Measurements from ENCODE around the gene ABHD14A. TPM values are rescaled to one million over a fixed set of nuclear protein-coding genes. Genes with fewer than 3 reads are reported as not detected.
"Not testable (repeated sequence)": the region's sequence is repeated elsewhere in the genome, so short reads cannot be mapped to it uniquely, and the experiment has no call there.

ABHD14A gene
- 10 to 100 TPM in 4 of 6 experiments, 1 to 10 TPM in 2; 8.3 to 22.2 (median 15.1) TPM for total RNA-seq
- long read RNA-seq, transcript ABHD14A-201 (5 exons, 1,062 nt): major isoform, 5 of 12 reads
- long read RNA-seq, partial matches to known transcripts: 3 of 12 reads
- long read RNA-seq, other reads (novel, unspliced or antisense): 4 of 12 reads

DNA sequence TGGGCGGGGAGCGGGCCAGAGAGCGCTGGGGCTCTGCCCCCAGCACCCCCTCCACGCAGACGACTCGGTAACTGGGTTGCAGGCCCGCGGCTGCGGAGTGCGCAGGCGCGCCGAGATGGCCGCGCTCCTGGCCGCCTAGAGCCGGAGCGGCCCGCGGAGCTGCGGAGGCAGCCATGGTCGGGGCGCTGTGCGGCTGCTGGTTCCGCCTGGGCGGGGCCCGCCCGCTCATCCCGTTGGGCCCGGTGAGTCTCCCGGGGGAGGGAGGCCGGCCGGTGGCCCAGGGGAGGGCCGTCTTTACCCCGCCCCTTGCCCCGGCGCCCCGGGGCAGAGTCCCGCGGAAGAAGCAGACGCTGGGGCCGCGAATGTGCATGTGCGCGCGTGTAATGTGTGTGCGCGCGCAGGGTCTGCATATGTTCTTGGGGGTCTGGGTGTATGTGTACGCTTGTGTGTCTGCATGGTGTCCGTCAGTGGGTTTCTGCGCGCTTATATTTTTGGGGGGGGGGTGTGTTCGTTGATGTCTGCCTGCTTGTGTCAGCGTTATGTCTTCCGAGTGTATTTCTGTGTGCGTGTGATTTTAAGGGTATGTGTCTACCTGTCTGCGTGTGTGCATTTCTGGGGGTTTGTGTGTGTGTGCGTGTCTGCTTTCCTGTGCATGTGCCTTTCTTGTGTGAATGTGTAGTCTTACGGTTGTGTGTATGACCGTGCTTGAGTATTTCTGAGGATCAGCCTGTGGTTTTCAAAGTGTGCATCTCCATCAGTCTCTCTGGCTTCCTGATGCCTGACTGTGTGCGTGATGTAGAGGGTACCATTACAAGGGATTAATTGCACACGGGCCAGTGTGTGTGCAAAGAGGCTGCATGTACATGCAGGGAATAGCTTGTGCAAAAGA, at the start of gene ABHD14A:
Gene ABHD14A (plus strand): TSS at position 102 of the 889 bp plus-strand sequence. CDS start 72 bp downstream, at position 174.
- TF ChIP-seq CTCF (IDR thresholded peaks at IDR 0.05): peak in 1 of 4 donors; percentile 7
- TF ChIP-seq POLR2A (IDR thresholded peaks at IDR 0.05): peak; percentile 89
- peak; percentile 89 to 94 (median 93) for DNase-seq
- WGBS (ENCODE audit: insufficient coverage, low coverage, low lambda C conversion rate, missing lambda C conversion rate): 1% methylated on average over 13 of the region's 63 CpGs
- intact Hi-C loops (cut with DNase I): no loop called here
- Histone ChIP-seq H3K27me3 (no peaks in the 10 kb centered on the region), H3K27ac (peak within 1 kb of the TSS; percentile 86 to 98 (median 92)), H3K4me3 (peak within 1 kb of the TSS; percentile 70 to 84 (median 74)), H3K9me3 (no peaks in the 10 kb centered on the region), H3K36me3 (no peaks in the 10 kb centered on the region), H3K4me1 (peaks cover 0 to 36% (median 12%) of the 10 kb centered on the region in 4 donors)
- ATAC-seq: peak; percentile 63 to 87 (median 76)

- Histone ChIP-seq H3K4me3 (no peak overlapping the region), H3K36me3 (no peaks in the 10 kb centered on the region), H3K9me3 (no peaks in the 10 kb centered on the region), H3K27ac (no peak overlapping the region), H3K4me1 (no peaks in the 10 kb centered on the region), H3K27me3 (no peaks in the 10 kb centered on the region)
- TF ChIP-seq POLR2A (IDR thresholded peaks at IDR 0.05): no peak
- TF ChIP-seq CTCF (IDR thresholded peaks at IDR 0.05): no peak
- 72% methylated on average over 5 of the region's 5 CpGs for WGBS (ENCODE audit: insufficient coverage, low coverage, low lambda C conversion rate, missing lambda C conversion rate)
- intact Hi-C loops (cut with DNase I): no loop called here
- DNase-seq: no peak
- no peak for ATAC-seq
Measured at GRCh38 chr3:51927061-51927977, 47.5 kb upstream of the ABHD14A start.

GRCh38 chr3:51928438-51928837, 46.4 kb upstream of the ABHD14A start:
- H3K4me1 ChIP-seq: no peaks in the 10 kb centered on the region
- no peak overlapping the region for H3K4me3 ChIP-seq
- intact Hi-C loops (cut with DNase I): no loop called here
- WGBS (ENCODE audit: insufficient coverage, low coverage, low lambda C conversion rate, missing lambda C conversion rate): 92% methylated on average over 3 of the region's 7 CpGs
- H3K27me3 ChIP-seq: no peaks in the 10 kb centered on the region
- H3K27ac ChIP-seq: no peak overlapping the region
- DNase-seq (no peak), ATAC-seq (peak in 1 of 4 donors; percentile 34)
- H3K36me3 ChIP-seq: peaks cover 0 to 5% (median 0%) of the 10 kb centered on the region in 4 donors
- no peaks in the 10 kb centered on the region for H3K9me3 ChIP-seq
- TF ChIP-seq POLR2A (IDR thresholded peaks at IDR 0.05) (no peak), CTCF (IDR thresholded peaks at IDR 0.05) (no peak)

GRCh38 chr3:51928981-51929380, 45.9 kb upstream of the ABHD14A start:
- H3K9me3 ChIP-seq; ATAC-seq; intact Hi-C loops (cut with DNase I); H3K4me3 ChIP-seq; DNase-seq; H3K4me1 ChIP-seq; H3K27ac ChIP-seq; H3K27me3 ChIP-seq: not testable (repeated sequence)
- WGBS (ENCODE audit: insufficient coverage, low coverage, low lambda C conversion rate, missing lambda C conversion rate): 100% methylated on average over 1 of the region's 3 CpGs
- H3K36me3 ChIP-seq: peaks cover 0 to 11% (median 0%) of the 10 kb centered on the region in 4 donors
